PC-3 (cell line): Measurements from ENCODE around the gene C12orf75.

ENCODE experiments used
- CTCF ChIP-seq: fragments of 300-600 bp; sonication (generic); conservative IDR thresholded peaks from 2 replicates; pipeline ENCODE4 v1.5.1; 2017; ENCODE audit warnings: antibody characterized with exemption, low read depth, mild to moderate bottlenecking, low read length
- EZH2 ChIP-seq: fragments of 300-600 bp; sonication (generic); IDR thresholded peaks from one replicate; pipeline ENCODE4 v1.6.1; 2017; ENCODE audit warnings: antibody characterized with exemption, mild to moderate bottlenecking, low read length; ENCODE audit not compliant: unreplicated experiment
- EZH2phosphoT487 ChIP-seq: fragments of 300-600 bp; sonication (generic); IDR thresholded peaks from 2 replicates; pipeline ENCODE4 v1.6.1; 2018; ENCODE audit warnings: mild to moderate bottlenecking, antibody characterized with exemption, low read length, borderline replicate concordance

GRCh38 chr12:105291531-105291930 is 39.0 kb upstream of the C12orf75 start:
- no peak for TF ChIP-seq CTCF
- no peak for TF ChIP-seq EZH2phosphoT487
- TF ChIP-seq EZH2, result no peak
